NCI-H1436 treated with DMSO at 0.1 percent for 48 hours (cell line): ENCODE data around the gene SNX6.
"Not testable (repeated sequence)": the region's sequence is repeated elsewhere in the genome, so short reads cannot be mapped to it uniquely, and the experiment has no call there.

Source experiments
- DNase-seq: peaks from one replicate; lab custom pipeline; 2025; lab: John Stamatoyannopoulos, UW

SNX6 gene

GRCh38 chr14:34629657-34630529 is at the start of gene SNX6:
Gene SNX6 (minus strand): TSS chr14:34630148. CDS start chr14:34630116, 32 bp downstream.
- DNase-seq, result no peak

DNA sequence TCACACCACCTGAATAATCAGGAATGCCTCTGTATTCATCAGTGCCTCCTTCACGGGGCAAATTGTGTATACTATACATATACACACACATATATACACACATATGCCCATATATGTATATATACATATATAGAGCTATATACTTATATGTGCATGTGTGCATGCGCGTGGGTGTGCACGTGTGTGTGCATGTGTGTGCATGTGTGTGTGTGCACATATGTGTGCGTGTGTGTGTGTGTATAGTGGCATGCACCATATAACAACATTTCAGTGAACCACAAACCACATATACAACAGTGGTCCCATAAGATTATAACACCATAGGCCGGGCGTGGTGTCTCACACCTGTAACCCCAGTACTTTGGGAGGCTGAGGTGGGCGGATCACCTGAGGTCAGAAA is 48.8 kb upstream of the SNX6 start:
- no peak for DNase-seq

DNA sequence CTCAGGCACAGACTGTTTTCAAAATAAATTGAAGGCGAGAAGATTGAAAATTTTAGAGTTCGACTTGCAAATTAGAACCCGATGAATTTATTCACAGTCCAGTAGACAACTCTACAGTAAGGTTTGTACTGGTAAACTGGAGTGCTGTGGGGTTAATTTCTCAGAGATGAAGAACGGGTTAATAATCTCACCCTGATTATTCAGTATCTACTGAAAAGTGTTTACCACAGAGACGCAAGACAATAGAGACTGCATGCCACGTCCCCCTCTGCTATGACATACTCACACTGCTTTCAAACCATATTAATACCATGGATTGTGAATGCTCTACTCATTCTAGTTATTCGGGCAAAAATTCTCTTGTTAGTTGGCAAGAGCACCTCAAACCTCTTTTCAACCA is 48.4 kb upstream of the SNX6 start:
- no peak for DNase-seq

GRCh38 chr14:34676516-34677211 is 46.7 kb upstream of the SNX6 start:
- no peak for DNase-seq

- no peak for DNase-seq
These were observed 43.8 kb upstream of the SNX6 start for GRCh38 chr14:34673702-34674101.

- no peak for DNase-seq
These were observed 41.8 kb upstream of the SNX6 start for GRCh38 chr14:34671716-34672115.

- no peak for DNase-seq
These were observed 38.2 kb upstream of the SNX6 start for GRCh38 chr14:34668111-34668510.

- no peak for DNase-seq
These were observed 37.1 kb upstream of the SNX6 start for GRCh38 chr14:34667007-34667406.

GRCh38 chr14:34665785-34666435 is 36.0 kb upstream of the SNX6 start:
- DNase-seq, result no peak

- no peak for DNase-seq
These were observed 32.7 kb upstream of the SNX6 start for GRCh38 chr14:34662561-34663088.

- no peak for DNase-seq
These were observed 30.8 kb upstream of the SNX6 start for GRCh38 chr14:34660796-34661195.

DNA sequence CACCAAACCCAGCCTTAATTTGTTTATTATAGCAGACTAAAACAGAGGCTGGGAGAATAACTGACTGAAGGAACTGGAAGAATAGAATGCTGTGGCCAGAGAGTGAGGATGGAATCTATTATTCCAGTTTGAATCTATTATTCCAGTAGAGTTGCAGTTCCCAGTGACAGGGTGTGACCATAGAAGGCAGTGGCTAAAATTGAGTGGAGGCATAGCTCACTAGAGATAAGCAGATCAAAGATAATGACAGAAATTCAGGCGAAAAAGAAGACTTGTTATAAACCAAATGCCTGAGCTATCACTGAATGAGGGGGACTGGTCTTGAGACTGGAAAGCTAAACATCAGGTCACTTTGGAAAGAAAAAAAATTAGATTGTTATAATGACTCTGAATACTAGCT is 26.0 kb upstream of the SNX6 start:
- DNase-seq, result no peak

DNA sequence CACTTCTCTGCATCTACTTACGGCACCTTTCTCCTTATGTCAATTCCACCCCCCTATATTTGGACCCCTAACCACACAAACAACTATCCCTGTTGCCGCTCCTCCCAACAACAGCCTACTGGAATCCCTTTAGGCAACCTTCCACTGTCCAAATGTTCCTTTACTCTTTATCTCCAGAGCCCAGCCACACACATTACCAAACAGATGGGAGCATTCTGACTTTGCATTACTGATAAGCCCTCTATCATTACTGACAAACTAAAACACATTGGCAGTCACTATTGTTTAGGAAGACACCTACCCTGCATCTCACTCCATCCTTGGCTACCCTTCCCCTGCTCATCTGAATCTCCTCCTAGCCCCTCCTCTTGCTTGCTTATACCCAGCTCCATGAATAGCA is 23.1 kb upstream of the SNX6 start:
- DNase-seq, result not testable (repeated sequence)

- DNase-seq, result not testable (repeated sequence)
These were observed 22.4 kb upstream of the SNX6 start for GRCh38 chr14:34652348-34652747.

GRCh38 chr14:34650786-34651584 is 21.0 kb upstream of the SNX6 start:
- no peak for DNase-seq

- not testable (repeated sequence) for DNase-seq
These were observed 20.1 kb upstream of the SNX6 start for GRCh38 chr14:34650006-34650405.

- no peak for DNase-seq
These were observed 19.4 kb upstream of the SNX6 start for GRCh38 chr14:34649344-34649743.

GRCh38 chr14:34646570-34647255 is 16.8 kb upstream of the SNX6 start:
- no peak for DNase-seq

DNA sequence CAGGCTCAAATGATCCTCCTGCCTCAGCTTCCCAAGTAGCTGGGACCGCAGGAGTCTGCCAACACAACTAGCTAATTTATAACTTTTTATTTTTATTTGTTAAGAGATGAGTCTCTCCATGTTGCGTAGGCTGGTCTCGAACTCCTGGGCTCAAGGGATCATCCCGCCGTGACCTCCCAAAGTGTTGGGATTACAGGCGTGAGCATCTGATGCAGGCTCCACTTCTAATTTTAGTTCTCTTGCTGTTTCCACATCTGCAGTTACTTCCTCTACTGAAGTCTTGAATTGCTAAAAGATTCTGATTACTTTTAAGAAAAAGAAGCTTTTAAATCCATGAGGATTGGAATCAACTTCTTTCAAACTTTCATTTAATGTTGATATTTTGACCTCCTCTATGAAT is 13.4 kb upstream of the SNX6 start:
- DNase-seq, result no peak

DNA sequence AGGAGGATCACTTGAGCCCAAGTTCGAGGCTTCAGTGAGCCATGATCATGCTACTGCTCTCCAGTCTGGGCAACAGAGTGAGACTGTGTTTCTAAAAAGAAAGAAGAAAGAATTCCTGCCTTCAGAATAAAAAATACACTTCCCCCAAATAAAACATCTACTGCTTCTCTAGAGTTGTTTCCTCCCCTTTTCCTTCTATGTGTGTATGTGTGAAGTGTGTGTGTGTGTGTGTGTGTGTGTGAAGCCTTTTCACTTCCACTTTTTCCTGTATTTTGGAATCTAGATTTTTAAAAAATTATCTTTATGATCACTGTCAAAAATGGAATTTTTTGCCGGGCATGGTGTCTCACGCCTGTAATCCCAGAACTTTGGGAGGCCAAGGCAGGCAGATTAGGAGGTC is 12.6 kb upstream of the SNX6 start:
- DNase-seq, result no peak

DNA sequence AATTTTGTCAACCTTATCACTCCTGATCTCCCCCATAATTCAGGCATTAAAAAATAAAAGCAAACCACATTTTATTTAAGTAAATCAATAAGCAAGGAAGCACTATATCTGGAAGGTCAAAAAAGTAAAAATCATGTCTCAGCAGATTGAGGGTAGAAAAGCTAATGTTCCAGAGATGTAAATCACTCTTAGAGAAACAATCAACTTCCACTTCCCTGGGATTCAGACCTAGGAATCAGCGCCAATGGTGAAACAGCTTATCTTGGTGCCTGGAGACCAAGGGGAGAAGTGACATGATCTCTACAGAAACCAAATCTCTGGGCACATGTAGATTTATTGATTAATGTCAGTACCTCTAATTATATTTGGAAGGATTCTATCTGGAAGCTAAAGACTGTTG is 10.9 kb upstream of the SNX6 start:
- DNase-seq, result no peak
